H1 (cell line): ENCODE data around the gene VIPR1. TPM values are rescaled to one million over a fixed set of nuclear protein-coding genes. Genes with fewer than 3 reads are reported as not detected.

Source experiments
- CTCF ChIA-PET: fragments of 300-600 bp; sonication (Branson Sonifier 250); formaldehyde crosslinking; loops from one replicate; lab custom pipeline; 2021; ENCODE audit not compliant: partially characterized antibody; lab: Charles Lee
- POLR2A ChIA-PET: fragments of 300-600 bp; sonication (Branson Sonifier 250); formaldehyde crosslinking; loops from one replicate; lab custom pipeline; 2021; ENCODE audit warnings: inconsistent platforms; ENCODE audit not compliant: partially characterized antibody; lab: Charles Lee
- DNase-seq, 2 experiments: peaks; one replicate each; pipeline versions ENCODE4 v3.0.0 to v3.0.0-alpha.2; 2010 to 2022; ENCODE audit warnings: low spot score in 2 of 2, low read depth in 1 of 2, mixed read lengths in 1 of 2
- FAIRE-seq: peaks from 2 replicates; lab custom pipeline; 2011; peaks lifted over from hg19 to GRCh38; lab: Jason Lieb, UNC
- H2AFZ ChIP-seq: 2 replicates; pipeline ENCODE4 v1.8.1; 2012; ENCODE audit warnings: low read length, inconsistent platforms
- H2AK5ac ChIP-seq: 2 replicates; pipeline ENCODE4 v1.6.1; 2013; ENCODE audit warnings: low read depth, low read length
- H2BK120ac ChIP-seq: replicated peaks from 2 replicates; pipeline ENCODE3; 2013; ENCODE audit warnings: low read depth, low read length, inconsistent platforms
- H2BK12ac ChIP-seq: 2 replicates; pipeline ENCODE4 v1.6.1; 2013; ENCODE audit warnings: low read depth, low read length
- H2BK15ac ChIP-seq: 2 replicates; pipeline ENCODE4 v1.6.1; 2013; ENCODE audit warnings: low read length
- H2BK20ac ChIP-seq: 2 replicates; pipeline ENCODE4 v1.6.1; 2013; ENCODE audit warnings: low read length
- H2BK5ac ChIP-seq: 2 replicates; pipeline ENCODE4 v1.6.1; 2013; ENCODE audit warnings: low read depth, low read length
- H3K14ac ChIP-seq: 2 replicates; pipeline ENCODE4 v1.6.1; 2013; ENCODE audit warnings: inconsistent platforms; ENCODE audit not compliant: insufficient read length
- H3K18ac ChIP-seq: 2 replicates; pipeline ENCODE4 v1.6.1; 2013; ENCODE audit warnings: low read length; ENCODE audit errors: extremely low read depth
- H3K23ac ChIP-seq: 2 replicates; pipeline ENCODE4 v1.6.1; 2013; ENCODE audit warnings: inconsistent platforms; ENCODE audit not compliant: insufficient read length
- H3K23me2 ChIP-seq: 2 replicates; pipeline ENCODE4 v1.6.1; 2013; ENCODE audit warnings: low read depth, low read length
- H3K27ac ChIP-seq: 2 replicates; pipeline ENCODE4 v1.6.1; 2011; ENCODE audit warnings: low read depth, low read length, inconsistent platforms
- H3K27me3 ChIP-seq, 4 experiments: replicated peaks in 1 of 4; 1 replicate in 1 of 4; 2 replicates in 3 of 4; pipeline versions ENCODE4 v1.6.1 to v1.8.1; 2011 to 2013; ENCODE audit warnings: low read length in 3 of 4, mild to moderate bottlenecking in 3 of 4, inconsistent platforms in 2 of 4, mixed read lengths in 2 of 4, moderate library complexity in 1 of 4; ENCODE audit not compliant: control insufficient read depth in 3 of 4, insufficient read depth in 3 of 4; ENCODE audit errors: extremely low read depth in 1 of 4
- H3K36me3 ChIP-seq, 4 experiments: 2 replicates each; pipeline versions ENCODE4 v1.6.1 to v1.8.1; 2011 to 2013; ENCODE audit warnings: mild to moderate bottlenecking in 4 of 4, low read length in 3 of 4, moderate library complexity in 2 of 4, control low read depth in 1 of 4, inconsistent platforms in 1 of 4; ENCODE audit not compliant: insufficient read depth in 4 of 4, control insufficient read depth in 2 of 4
- H3K4ac ChIP-seq: replicated peaks from 2 replicates; pipeline ENCODE3; 2013; ENCODE audit warnings: low read length, low read depth, mixed read lengths, inconsistent platforms; ENCODE audit not compliant: insufficient read length
- H3K4me1 ChIP-seq, 4 experiments: replicated peaks in 1 of 4; 1 replicate in 1 of 4; 2 replicates in 3 of 4; pipeline versions ENCODE4 v1.6.1 to v1.8.1; 2011 to 2013; ENCODE audit warnings: low read length in 3 of 4, inconsistent platforms in 2 of 4, mixed read lengths in 1 of 4; ENCODE audit not compliant: insufficient read depth in 4 of 4, control insufficient read depth in 3 of 4
- H3K4me2 ChIP-seq, 2 experiments: 2 replicates each; pipeline versions ENCODE4 v1.6.1 to v1.8.1; 2011 to 2013; ENCODE audit warnings: low read depth in 2 of 2, low read length in 2 of 2, control low read depth in 1 of 2, inconsistent platforms in 1 of 2, mild to moderate bottlenecking in 1 of 2; ENCODE audit not compliant: insufficient read depth in 1 of 2
- H3K4me3 ChIP-seq, 4 experiments: fragments of 200-600, 300-600 bp in 1 of 4; sonication (generic), shearing (Covaris generic), sonication (Bioruptor Twin) in 1 of 4; 2 replicates each; pipeline versions ENCODE4 v1.5.1 to v1.8.1; 2011 to 2016; ENCODE audit warnings: low read length in 4 of 4, low read depth in 3 of 4, control low read depth in 2 of 4, inconsistent platforms in 2 of 4, mild to moderate bottlenecking in 2 of 4, mixed read lengths in 1 of 4, moderate library complexity in 1 of 4; ENCODE audit not compliant: insufficient read depth in 2 of 4; ENCODE audit errors: extremely low read depth in 1 of 4
- H3K56ac ChIP-seq: replicated peaks from 2 replicates; pipeline ENCODE3; 2013; ENCODE audit warnings: low read depth, mild to moderate bottlenecking, mixed read lengths, low read length, inconsistent platforms; ENCODE audit not compliant: insufficient read length
- H3K79me1 ChIP-seq: 2 replicates; pipeline ENCODE4 v1.6.1; 2013; ENCODE audit warnings: low read depth, low read length, control low read depth
- H3K79me2 ChIP-seq, 2 experiments: 2 replicates each; pipeline versions ENCODE4 v1.6.1 to v1.8.1; 2012 to 2013; ENCODE audit warnings: low read length in 2 of 2, mild to moderate bottlenecking in 2 of 2, inconsistent platforms in 1 of 2; ENCODE audit not compliant: insufficient read depth in 2 of 2, control insufficient read depth in 1 of 2
- H3K9ac ChIP-seq, 4 experiments: replicated peaks in 1 of 4; 1 replicate in 1 of 4; 2 replicates in 3 of 4; pipeline versions ENCODE4 v1.6.1 to v1.8.1; 2011 to 2013; ENCODE audit warnings: low read depth in 3 of 4, low read length in 3 of 4, control low read depth in 2 of 4, mild to moderate bottlenecking in 2 of 4, moderate library complexity in 2 of 4, inconsistent platforms in 1 of 4; ENCODE audit errors: extremely low read depth in 1 of 4
- H3K9me3 ChIP-seq, 2 experiments: 2 replicates each; pipeline versions ENCODE4 v1.6.1 to v1.8.1; 2012 to 2013; ENCODE audit warnings: mild to moderate bottlenecking in 2 of 2, moderate library complexity in 2 of 2, control low read depth in 1 of 2, inconsistent platforms in 1 of 2, low read depth in 1 of 2, low read length in 1 of 2, mixed read lengths in 1 of 2; ENCODE audit not compliant: insufficient read depth in 2 of 2
- H4K20me1 ChIP-seq, 2 experiments: replicated peaks in 1 of 2; 2 replicates each; pipeline versions ENCODE3 to v1.8.1; 2011 to 2013; ENCODE audit warnings: inconsistent platforms in 2 of 2, low read length in 2 of 2, mild to moderate bottlenecking in 1 of 2; ENCODE audit not compliant: insufficient read depth in 2 of 2, control insufficient read depth in 1 of 2
- H4K5ac ChIP-seq: 2 replicates; pipeline ENCODE4 v1.6.1; 2013; ENCODE audit warnings: low read length, low read depth, mixed read lengths, inconsistent platforms; ENCODE audit not compliant: insufficient read length
- H4K8ac ChIP-seq: 2 replicates; pipeline ENCODE4 v1.8.0; 2013; ENCODE audit warnings: mild to moderate bottlenecking, moderate library complexity, low read length, inconsistent platforms; ENCODE audit not compliant: insufficient read depth; ENCODE audit errors: extremely low read depth
- H4K91ac ChIP-seq: replicated peaks from 2 replicates; pipeline ENCODE3; 2013; ENCODE audit warnings: low read length, mixed read lengths, inconsistent platforms; ENCODE audit not compliant: insufficient read length
- BACH1 ChIP-seq: IDR thresholded peaks from 2 replicates; pipeline ENCODE4 v1.6.1; 2012; ENCODE audit warnings: low read length, improper control_type of control experiment
- BCL11A ChIP-seq, 2 experiments: IDR thresholded peaks; one replicate each; pipeline ENCODE4 v1.6.1; 2011; ENCODE audit warnings: low read depth in 2 of 2, low read length in 2 of 2, mild to moderate bottlenecking in 2 of 2
- CEBPB ChIP-seq: IDR thresholded peaks from 2 replicates; pipeline ENCODE4 v1.6.1; 2012; ENCODE audit warnings: low read depth, low read length
- CHD2 ChIP-seq: IDR thresholded peaks from 2 replicates; pipeline ENCODE4 v1.6.1; 2012; ENCODE audit warnings: low read length, improper control_type of control experiment
- EP300 ChIP-seq, 2 experiments: IDR thresholded peaks; 1 replicate in 1 of 2; 2 replicates in 1 of 2; pipeline ENCODE4 v1.6.1; 2011 to 2012; ENCODE audit warnings: low read depth in 2 of 2, low read length in 2 of 2, mild to moderate bottlenecking in 2 of 2, borderline replicate concordance in 1 of 2, inconsistent platforms in 1 of 2, moderate library complexity in 1 of 2
- MAX ChIP-seq: IDR thresholded peaks from 2 replicates; pipeline ENCODE4 v1.6.1; 2012; ENCODE audit warnings: inconsistent platforms
- RAD21 ChIP-seq, 2 experiments: IDR thresholded peaks in 1 of 2; conservative IDR thresholded peaks in 1 of 2; 2 replicates each; pipeline ENCODE4 v1.6.1; 2011; ENCODE audit warnings: low read depth in 2 of 2, low read length in 2 of 2, improper control_type of control experiment in 1 of 2, inconsistent platforms in 1 of 2, mild to moderate bottlenecking in 1 of 2, moderate library complexity in 1 of 2
- TAF7 ChIP-seq: optimal IDR thresholded peaks from 2 replicates; pipeline ENCODE3; 2011; ENCODE audit warnings: low read depth, mild to moderate bottlenecking, inconsistent platforms, low read length, moderate library complexity, borderline replicate concordance
- USF2 ChIP-seq: IDR thresholded peaks from 2 replicates; pipeline ENCODE4 v1.6.1; 2011; ENCODE audit warnings: low read length, improper control_type of control experiment
- WGBS, 2 experiments: shearing (Covaris generic) in 1 of 2; methylation state at CpG; one replicate each; pipeline versions ENCODE4 v1.1.6 to v1.1.7; 2013 to 2015; ENCODE audit warnings: low lambda C conversion rate in 2 of 2, mixed read lengths in 2 of 2, inconsistent platforms in 1 of 2, low coverage in 1 of 2, missing lambda C conversion rate in 1 of 2; ENCODE audit not compliant: insufficient replicate concordance in 2 of 2, insufficient coverage in 1 of 2, insufficient read length in 1 of 2; ENCODE audit errors: extremely low coverage in 1 of 2, missing lambda C conversion rate in 1 of 2; 5-methylcytosine and 5-hydroxymethylcytosine counted together
- polyA plus RNA-seq, 7 experiments: library from polyadenylated mRNA; depleted of rRNA in 3 of 7; stranded (reverse) in 5 of 7; unstranded in 2 of 7; fragments of >200 nt in 5 of 7; fragments of 200-250 nt in 2 of 7; gene quantifications; 1 replicate in 5 of 7; 2 replicates in 1 of 7; 4 replicates in 1 of 7; pipeline versions ENCODE4 v1.2.1 to v1.2.3, GENCODE V29; 2011 to 2013; ENCODE audit warnings: missing spikeins in 2 of 7, mixed read lengths in 2 of 7
- total RNA-seq: library from RNA; stranded (reverse); fragmentation: NEBNext Ultra II Directional; extraction: Animal tissue kit (Norgen Biotek cat#: 25700); gene quantifications from 2 replicates; pipeline ENCODE4 v1.2.1, GENCODE V29; 2021

The VIPR1 gene
- total and polyA plus RNA-seq, 2 of the 8 experiments (the other 6 are each of a cell fraction or from before 2014, with no cell fraction given): 7.8 to 10.1 TPM

DNA sequence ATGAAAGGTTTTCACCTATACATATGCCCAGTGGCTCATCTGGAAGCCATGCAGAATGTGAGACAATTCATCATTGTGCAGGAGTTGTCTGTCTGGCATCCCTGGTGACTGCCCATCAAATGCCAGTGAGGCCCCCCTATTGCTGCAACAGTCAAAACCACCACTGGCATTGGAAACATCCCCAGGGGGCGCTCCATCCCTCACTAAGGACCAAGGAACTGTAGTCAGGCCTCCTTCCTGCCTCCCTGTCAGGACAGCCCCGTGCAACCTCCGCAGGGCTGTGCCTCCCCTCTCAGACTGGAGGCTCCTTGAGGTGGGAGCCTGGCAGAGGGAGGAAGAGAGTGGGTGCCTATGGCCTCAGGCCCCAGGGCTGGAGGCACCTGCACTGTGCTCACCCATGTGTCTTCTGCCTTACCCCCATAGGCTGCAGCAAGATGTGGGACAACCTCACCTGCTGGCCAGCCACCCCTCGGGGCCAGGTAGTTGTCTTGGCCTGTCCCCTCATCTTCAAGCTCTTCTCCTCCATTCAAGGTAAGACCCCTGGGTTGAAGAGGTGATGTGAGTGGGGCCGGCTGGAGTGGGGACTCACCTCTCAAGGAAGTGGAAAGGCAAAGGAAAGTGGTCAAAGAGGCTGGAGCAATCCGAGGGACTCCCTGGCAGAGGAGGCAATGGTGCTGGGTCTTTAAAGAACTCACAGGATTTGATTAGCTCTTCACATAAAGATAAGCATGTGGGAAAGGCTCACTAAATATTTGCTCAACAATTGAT, 16.5 kb downstream of the VIPR1 start:
- no peak overlapping the region for H2BK5ac ChIP-seq
- CTCF ChIA-PET: interaction anchor here (0.7 to 23.3 kb wide), 9 partner anchors 8 to 717 kb away, joined by 3 to 458 read pairs (median 3); no protein-coding TSS in a partner anchor
- TF ChIP-seq RAD21 (IDR thresholded peaks at IDR 0.05 in 1 of 2, conservative IDR thresholded peaks at IDR 0.05 in 1 of 2; ENCODE audit: low read depth in 2 of 2, low read length in 2 of 2) (peak; percentile 60 to 71), CEBPB (peak; percentile 13; the same call in 1 of the 2 replicates), CHD2 (no peak), BCL11A (IDR thresholded peaks at IDR 0.05; ENCODE audit: low read depth in 2 of 2, low read length in 2 of 2) (no peak), TAF7 (no peak), MAX (no peak), USF2 (no peak), BACH1 (no peak), EP300 (IDR thresholded peaks at IDR 0.05; ENCODE audit: borderline replicate concordance in 1 of 2, low read depth in 2 of 2, low read length in 2 of 2) (no peak)

More for the DNA sequence above, 16.5 kb downstream of the VIPR1 start:
- H3K23me2 ChIP-seq: no peaks in the 10 kb centered on the region; the same call in 1 of the 2 replicates
- POLR2A ChIA-PET: interaction anchor here (1.6 kb wide), 1 partner anchor 18 kb away, joined by 3 read pairs; no protein-coding TSS in a partner anchor
- no peak overlapping the region for H3K4ac ChIP-seq
- 74% methylated on average over 6 of the region's 6 CpGs; no CpG with 5 or more reads in 1 of the 2 experiments for WGBS, 2 experiments
- no peak overlapping the region for H3K14ac ChIP-seq
- H3K23ac ChIP-seq: no peak overlapping the region
- DNase-seq: peak in 1 of 2 experiments; percentile 85
- no peak overlapping the region for H2AK5ac ChIP-seq
- no peaks in the 10 kb centered on the region for H3K9me3 ChIP-seq
- no peak overlapping the region for H2BK20ac ChIP-seq
- H3K27ac ChIP-seq: no peak overlapping the region
- no peak overlapping the region for H4K5ac ChIP-seq
- no peak overlapping the region for H4K8ac ChIP-seq
- H3K4me2 ChIP-seq: no peak overlapping the region
- no peak overlapping the region for H2BK120ac ChIP-seq
- H2AFZ ChIP-seq: no peak overlapping the region
- H3K79me1 ChIP-seq: no peaks in the 10 kb centered on the region
- no peak overlapping the region for H3K56ac ChIP-seq
- H3K36me3 ChIP-seq: no peaks in the 10 kb centered on the region
- FAIRE-seq: no peak
- no peak overlapping the region for H3K4me3 ChIP-seq
- no peaks in the 10 kb centered on the region for H3K79me2 ChIP-seq
- H3K27me3 ChIP-seq: no peaks in the 10 kb centered on the region
- H4K91ac ChIP-seq: no peak overlapping the region
- no peaks in the 10 kb centered on the region for H4K20me1 ChIP-seq
- H3K9ac ChIP-seq: no peak overlapping the region
- no peak overlapping the region for H2BK15ac ChIP-seq
- no peaks in the 10 kb centered on the region for H3K4me1 ChIP-seq
- H3K18ac ChIP-seq: no peak overlapping the region
- no peak overlapping the region for H2BK12ac ChIP-seq
